Kidney glomerular epithelial cell (primary cell): ENCODE measurements around the gene TMEM184B.

Experiments
- DNase-seq: peaks from one replicate; lab custom pipeline; 2025; lab: John Stamatoyannopoulos, UW

The TMEM184B gene

DNA sequence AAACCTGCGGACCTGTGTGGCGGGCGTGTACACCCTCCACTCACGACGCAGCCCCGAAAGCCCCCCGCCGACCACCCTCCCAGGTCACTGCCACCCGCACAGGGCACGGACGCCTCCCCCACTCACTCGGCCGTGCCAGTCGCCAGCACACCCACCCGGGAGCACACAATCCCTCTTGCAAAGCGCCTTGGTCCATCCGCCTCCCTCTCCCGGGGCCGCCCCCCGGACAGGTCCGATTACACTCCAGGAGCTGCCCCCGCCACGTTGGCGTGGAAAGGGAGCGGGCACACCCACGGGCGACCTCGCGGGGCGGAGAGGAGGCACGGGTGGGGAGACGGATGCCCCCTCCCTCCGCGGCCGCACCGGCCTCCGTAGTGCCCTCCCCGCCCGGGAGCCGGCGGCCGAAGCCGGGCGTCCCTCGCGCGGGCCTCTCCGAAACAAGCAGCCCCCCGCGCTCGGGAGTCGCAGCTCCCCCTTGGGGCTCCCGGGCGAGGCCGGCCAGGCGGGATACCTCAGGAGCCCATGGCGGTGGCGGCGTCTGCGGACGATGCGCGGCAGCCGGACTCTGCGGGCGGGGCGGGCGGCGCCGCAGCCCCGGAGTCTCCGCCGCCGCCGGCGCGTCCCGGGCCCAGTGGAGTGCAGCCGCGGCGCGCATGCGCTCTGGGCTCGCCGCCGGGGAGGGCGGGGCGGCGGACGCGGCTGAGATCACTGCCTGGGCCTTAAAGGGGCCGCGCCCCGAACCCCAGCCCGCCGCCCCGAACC lies at the start of gene TMEM184B:
Gene TMEM184B (minus strand): TSS at position 638 of the 762 bp plus-strand sequence. CDS start 25,049 bp downstream, outside the sequence.
- peak; percentile 49 for DNase-seq

DNA sequence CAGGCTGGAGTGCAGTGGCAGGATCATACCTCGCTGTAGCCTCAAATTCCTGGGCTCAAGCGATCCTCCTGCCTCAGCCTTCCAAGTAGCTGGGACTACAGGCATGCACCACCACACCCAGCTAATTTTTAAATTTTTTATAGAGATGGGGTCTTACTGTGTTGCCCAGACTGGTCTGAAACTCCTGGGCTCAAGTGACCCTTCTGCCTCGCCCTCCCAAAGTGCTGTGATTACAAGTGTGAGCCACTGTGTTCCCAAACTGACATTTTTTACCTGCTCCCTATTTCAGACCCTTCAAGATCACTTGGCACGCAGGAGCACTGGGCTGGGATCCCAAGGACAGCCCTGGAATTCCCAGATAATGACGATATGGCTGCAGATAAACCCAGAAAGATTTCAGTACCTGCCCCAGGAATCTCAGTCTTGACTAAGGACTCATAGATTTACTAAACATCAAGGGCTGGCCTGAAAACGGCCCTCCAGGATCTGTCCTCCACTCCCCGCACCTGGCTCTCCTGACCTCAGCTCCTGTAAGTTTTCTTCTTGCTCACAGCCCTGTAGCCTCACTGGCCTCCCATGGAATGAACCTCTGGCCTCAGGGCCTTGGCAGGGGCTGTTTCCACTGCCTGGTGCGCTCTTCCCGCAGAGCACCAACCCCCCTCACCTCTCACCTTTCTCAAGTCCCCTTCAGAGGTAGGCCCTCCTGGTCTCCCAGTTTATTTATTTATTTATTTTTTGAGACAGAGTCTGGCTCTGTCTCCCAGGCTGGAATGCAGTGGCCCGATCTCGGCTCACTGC lies 48.0 kb upstream of the TMEM184B start:
- no peak for DNase-seq

DNA sequence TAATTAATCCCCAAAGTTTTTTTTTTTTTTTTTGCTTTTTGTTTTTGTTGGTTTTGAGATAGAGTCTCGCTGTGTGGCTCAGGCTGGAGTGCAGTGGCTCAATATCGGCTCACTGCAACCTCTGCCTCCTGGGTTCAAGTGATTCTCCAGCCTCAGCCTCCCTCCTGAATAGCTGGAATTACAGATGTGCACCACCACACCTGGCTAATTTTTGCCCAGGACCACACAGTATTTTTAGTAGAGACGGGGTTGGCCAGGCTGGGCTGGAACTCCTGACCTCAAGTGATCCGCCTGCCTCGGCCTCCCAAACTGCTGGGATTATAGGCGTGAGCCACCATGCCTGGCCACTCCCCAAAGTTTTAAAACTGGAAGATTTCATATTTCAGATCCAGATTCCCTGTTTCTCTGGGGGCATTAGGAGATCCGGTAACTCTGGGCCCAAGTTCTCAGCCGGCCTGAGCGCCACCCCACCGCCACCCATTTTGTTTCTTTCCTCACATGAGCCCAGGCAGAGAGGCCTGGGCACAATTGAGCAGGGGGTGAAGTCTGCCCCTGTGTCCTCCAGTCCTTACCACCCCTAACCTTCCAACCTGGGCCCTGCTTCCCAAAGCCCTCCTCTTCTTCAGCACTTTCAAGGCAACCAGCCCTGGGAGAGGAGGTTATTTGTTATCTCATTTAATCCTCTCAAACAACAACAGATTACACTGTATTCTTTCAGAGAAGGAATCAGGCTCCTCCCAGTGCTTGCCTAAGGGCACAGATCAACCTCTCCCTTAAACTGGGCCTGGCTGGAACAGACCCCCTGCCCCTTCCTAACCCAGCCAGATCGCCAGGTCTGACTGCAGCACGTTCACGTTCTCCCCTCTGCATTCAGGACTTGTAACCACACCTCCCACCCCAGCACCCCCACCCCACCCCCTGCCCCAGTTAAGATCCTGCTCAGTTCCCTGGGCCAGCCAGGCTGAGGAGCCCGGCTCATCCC lies 46.3 kb upstream of the TMEM184B start:
- DNase-seq: no peak

DNA sequence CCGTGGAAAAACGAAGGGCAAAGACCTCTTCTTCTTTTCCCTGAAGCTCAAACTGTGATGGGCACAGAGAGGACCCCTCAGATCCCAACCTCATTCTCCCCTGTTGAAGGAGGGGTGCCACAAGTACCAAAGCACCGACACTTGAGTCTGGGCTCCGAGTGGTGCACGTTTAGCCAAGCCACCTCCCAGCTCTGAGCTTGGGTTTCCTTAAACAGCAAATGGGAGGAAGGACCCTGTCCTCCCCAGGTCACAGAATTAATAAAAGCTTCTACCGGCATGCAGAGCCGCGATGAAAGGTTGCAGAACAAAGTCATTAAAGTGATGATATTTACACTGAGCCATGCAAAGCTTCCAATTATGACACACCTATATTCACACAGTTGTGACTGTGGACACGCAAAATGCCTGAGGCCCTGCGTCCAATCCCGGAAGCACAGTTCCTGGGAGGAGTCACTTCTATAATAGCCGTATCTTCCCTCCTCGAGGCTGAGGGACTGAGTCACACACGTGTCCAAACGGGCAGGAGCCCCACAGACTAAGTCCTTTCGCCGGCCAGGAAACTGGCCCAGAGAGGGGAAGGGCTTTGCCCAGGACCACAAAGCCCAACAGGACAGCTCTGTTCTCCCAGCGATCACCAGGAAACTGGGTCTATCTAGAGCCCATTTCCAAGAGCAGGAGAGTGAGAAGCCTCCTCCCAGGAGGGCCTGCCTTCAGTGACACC lies 45.3 kb upstream of the TMEM184B start:
- peak; percentile 93 for DNase-seq

DNA sequence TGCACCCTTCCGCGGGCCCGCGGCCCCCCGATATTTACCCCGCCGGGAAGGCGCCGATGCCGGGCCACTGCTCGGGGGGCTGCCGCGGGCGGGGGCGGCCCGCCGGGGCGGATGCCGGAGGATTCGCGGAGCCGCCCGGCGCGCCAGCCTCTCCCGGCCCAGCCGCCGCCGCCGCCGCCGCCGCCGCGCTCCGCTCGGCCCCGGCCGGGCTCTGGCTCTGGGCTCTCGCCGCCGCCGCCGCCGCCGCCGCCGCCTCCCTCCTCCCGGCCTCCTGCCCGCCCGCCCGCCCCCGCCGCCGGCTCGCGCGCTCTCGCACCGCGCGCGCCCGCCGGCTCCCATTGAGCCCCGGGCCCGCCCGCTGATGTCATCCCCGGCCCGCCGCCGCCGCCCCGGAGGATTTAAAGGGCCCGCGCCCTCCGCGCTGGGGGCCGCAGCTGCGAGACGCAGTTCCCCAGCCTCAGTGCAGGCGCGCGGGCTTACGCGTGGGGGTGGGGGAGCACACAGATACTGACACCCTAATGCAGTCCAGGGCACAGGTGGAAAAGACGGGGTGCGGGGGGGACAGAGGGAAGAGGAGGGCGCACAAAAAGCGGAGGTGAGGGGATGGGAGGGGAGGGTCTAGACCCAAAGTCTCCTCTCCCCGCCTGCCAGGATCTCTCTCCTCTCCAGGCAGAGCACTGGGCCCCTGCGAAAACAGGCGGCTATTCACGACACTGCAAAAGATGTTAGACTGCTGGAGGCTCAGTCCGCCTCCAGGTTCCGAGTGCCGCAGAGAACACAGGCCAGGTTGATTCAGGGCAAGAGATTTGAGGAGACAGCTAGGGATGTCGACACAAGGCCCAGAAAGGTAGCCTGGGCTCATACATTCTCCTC lies 44.5 kb upstream of the TMEM184B start, which contains the start of gene CSNK1E:
Gene CSNK1E (minus strand): TSS at position 312 of the 873 bp plus-strand sequence. CDS start 3,276 bp downstream, outside the sequence.
- DNase-seq: no peak

DNA sequence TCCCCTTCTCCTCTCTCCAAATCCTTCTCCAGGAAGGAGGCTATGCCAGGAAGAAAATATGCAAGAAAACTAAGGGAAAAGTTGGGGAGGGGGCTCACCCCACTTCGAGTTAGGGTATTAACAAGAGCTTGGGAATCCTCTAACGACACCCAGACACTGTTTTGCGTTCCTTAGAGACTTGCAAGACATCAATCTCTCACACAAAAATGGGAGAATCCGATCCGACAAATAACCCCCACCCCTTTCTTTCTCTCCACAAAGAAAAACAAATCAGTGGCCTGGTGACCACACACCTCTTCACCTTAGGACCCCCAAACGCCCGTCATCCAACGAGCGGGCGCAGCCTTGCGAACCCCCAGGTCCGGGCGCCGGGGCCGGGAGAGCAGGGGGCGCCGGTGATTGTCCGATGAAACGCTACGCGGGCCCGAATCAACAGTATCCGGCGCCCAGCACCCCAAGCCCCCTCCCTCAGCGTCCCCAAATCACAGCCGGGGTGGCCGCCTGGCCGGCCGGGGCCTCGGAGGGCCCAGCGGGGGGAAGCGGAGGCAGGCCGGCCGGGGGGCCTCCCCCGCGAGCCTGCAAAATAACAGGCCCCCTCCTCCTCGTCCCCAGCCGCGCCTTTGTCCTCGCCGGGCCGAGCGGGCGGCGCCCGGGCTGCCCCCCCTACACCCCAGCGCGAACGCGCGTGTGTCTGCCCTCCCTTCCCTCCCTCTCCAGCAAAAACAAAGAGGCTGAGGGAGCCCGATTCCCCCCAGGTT lies 43.7 kb upstream of the TMEM184B start:
- DNase-seq: no peak

DNA sequence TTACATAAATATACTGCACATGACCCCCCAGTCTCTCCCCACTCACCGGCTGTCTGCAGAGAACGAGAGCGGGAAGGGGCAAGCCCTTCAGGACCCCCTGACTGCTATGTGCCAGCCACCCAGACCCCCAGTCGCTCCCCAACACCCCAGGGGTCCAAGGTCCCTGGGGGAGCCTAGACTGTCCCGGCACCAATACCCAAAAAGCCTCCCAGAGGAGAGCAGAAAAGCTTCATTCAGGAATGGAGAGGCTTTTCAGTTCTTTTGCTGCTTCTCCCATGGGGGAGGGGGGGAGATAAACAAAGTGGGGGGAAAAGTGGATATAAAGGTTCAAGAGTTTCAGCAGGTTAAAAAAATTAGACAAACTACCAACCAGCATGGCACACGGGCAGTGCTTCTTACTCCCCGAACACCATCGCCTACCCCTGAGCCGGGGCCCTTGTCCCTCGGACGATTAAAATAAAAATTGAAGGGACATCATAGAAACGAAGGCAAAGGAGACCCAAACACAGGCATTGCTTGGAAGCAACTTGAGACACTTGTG lies 43.1 kb upstream of the TMEM184B start:
- no peak for DNase-seq

DNA sequence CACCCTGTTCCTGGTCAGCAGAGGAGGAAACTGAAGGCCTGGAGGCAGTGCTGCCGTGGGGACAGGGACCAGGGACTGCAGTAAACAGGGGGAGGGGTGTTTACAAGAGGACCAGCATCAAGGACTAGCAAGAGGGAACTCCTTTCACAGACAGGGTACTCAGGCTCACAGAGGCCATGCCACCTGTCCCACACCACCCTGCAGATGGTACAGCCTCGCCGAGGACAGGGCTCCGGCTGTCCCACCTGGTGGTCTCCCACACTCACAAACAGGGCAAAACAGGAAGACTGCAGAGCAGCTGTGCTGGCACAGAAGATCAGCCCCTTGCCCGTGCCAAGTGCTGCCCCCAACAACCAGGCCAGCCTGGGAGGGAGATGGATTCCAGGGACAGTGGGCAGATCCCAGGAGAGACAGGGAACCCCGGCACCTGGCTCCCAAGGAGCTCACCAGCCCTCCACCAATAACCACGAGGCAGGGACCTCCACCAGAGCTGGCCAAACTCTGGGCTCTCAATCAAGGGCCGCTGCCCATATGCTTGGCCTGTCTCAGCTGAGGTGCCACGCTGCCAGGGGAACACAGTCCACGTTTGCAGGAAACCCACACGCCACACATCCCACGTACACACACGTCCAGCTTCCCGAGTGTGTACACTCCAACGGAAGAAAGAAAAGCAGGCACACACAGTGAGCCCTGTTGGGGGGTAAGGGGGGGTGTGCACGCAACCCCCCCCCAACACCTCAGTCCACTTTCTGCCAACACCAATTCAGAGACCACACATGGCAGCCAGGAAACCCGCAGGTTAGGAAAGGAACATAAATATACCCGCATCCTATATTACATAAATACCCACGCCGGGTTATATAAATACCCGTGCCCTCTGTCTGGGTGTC lies 42.4 kb upstream of the TMEM184B start:
- DNase-seq: no peak

DNA sequence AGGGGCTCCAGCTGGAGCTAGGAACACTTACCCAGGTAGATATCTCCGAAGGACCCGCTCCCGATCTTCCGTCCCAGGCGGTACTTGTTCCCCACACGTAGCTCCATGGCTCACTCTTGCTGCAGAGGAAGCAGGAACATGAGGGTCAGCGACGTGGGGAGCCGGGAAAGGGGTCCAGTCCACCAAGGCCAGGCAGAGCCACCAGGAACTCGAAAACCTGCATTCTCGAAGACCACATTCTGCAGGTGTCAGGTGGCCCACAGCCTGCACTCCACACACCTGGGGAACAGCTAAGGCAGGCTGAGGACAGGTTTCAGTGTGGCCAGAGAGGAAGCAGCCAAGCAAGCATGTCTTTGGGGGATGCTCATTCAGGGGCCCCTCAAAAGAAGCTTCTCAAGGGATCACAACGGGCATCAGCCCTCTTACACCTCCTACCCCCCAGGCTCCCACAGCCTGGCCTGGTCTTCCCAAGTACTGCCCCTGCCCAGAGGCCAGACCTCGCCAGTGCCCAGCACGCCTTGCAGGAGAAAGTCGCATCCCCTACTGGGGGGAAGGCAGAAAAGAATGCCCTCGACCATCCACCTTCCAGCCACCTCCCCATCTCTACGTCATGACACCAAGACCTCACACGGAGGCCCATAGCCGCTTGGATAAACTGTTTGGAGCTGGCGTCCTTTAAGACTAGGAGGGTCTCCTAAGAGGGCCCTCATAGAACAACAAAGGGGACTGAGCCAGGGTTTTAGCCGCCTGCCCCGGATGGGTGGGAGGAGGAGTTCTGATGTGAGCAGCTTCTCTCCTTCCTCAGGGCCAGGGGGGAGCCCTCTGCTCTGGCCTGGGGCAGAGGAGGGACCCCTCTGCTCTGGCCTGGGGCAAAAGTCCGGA lies 41.5 kb upstream of the TMEM184B start:
- no peak for DNase-seq

DNA sequence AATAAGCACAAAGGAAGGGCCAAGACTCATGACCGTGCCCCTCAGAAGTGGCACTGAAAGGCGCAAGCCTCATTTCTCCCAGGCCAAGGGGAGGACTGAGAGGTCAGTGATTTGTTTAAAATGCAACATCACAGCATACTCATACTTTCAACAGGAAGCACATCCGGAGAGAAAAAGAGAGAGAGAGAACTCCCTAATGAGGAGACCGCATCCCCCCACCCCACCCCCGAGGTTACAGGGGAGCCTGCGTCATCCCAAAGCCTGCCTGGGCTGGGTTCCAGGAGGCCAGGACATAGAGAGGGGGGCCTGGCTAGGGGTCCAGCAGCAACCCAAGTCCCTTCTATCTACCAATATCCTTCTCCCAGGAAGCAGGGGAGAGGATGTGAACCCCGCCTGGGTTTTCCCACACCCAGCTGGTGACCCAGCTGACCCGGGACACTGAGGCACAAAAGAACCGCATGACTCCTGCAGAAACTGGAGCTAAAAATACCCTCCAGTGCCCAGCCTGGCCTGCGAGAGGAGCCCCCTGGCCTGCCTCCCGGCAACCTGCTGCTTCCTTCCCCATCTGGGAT lies 40.7 kb upstream of the TMEM184B start:
- DNase-seq: peak; percentile 84

DNA sequence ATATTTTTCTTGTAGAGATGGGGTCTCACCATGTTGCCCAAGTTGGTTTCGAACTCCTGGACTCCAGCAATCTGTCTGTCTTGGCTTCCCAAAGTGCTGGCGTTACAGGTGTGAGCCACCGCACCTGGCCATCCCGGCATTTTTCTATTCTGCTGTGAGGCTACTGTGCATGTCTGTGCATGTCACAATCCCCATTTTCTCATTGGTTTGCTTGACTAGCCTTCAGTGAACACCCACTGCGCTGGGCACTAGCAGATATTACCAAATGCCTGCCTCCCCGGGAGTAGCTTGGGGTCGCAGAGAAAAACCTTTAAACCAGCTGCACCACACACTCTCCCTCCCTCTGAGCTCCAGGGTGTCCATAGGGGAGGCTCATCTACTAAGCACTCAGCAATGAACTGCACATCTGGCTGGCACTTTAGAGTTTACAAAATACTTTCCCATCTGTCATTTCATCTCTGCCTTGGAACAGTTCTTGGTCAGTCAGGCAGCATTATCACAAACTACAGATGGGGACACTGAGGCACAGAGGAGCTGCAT lies 39.5 kb upstream of the TMEM184B start:
- DNase-seq: no peak

DNA sequence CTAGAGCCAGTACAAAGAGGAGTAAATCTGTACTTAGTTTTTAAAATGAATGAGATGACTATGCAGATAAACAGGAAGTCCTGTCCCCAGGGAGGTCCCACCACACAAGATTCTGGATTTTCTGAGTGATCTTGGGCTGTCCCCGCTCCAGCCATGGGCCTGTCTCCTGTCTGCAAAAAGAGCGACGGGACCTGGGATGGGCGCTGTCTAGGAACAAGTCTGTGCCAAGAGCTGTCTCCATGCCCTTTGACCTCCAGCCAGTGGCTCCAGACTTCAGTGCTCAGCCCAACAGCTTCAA lies 38.5 kb upstream of the TMEM184B start:
- no peak for DNase-seq

DNA sequence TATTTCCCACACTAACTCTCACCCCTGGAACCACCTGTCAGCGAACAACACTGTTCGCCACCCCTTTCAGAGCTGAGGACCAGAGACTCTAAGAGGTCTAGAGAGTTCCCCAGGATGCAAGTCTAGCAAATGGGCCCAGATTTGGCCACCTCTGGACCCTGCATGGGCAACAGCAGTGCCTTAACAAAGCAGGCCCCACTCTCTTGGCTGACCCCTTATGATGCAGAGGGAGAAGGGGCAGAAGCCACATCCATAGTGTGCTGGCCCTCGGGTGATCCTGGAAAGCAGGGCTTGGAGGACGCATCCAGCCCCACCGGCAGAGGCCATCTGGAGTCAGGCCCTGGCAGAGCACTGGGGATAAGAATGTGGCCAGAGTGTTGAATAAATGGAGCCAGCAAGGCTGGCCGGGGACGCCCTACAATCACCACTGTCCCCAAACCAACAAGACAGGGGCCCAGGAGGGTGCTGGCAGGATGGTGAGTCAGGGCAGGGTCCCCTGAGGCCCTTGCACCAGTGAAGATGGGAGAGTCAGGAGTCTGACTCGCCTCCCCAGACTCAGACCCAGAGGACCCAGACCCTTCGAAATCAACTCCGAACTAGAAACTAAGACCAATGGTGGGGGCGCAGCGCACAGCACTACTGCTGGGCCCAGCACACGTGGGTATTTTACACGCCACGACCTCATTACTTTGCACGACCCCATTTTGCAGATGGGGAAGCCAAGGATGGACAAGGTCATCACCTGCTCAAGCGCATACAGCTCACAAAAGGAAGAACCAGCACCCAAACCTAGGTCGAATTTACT lies 37.9 kb upstream of the TMEM184B start:
- no peak for DNase-seq

DNA sequence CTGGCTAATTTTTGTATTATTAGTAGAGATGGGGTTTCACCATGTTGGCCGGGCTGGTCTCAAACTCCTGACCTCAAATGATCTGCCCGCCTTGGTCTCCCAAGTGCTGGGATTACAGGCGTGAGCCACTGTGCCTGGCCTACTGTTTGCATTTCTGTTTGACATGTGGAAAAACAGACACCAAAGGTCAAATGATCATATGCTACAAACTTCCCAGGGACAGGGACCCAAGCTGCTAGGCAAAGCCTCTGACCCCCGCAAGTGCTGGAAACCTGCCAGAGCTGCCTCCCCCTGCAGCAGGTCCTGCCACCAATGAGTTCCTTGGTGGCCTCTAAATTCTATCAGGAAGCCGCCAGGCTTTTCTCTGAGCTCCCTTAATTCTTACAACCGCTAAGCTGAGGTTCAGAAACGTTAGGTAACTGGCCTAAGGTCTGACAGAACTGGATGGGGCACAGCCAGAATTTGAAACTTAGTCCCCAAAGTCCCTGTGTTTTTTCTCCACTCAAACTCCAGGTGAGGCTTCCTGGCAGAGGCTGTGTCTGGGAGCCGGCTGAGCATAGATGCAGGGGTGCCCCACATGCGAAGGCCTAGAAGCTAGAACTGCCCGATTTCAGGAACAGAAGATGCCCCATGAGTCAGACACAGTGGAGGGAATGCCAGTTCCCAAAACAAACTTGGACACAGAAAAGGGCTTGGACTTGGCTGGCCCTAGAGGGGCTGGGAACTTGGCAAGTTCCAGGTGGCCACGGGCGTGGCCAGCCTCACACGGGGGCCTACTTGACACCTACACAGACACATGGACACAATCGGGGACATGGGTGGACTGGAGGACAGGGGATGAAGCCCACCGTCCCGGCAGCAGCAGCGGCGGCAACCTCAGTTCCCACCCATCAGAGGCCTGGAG lies 37.1 kb upstream of the TMEM184B start:
- DNase-seq: no peak
